ENCODE measurements around the gene DYNC1H1. TPM values are rescaled to one million over a fixed set of nuclear protein-coding genes. Genes with fewer than 3 reads are reported as not detected.

DYNC1H1 gene
- total RNA-seq, 1 donor from 2014 or later, result 735 TPM

GRCh38 chr14:101997429-101998336, 33.3 kb downstream of the DYNC1H1 start:
- DNase-seq (ENCODE audit: low spot score), result no peak
- no peaks in the 10 kb centered on the region for H3K4me1 Mint-ChIP-seq (ENCODE audit: low read depth)
- peak overlapping the region; percentile 61 for H3K27ac Mint-ChIP-seq (ENCODE audit: unreplicated experiment)
- H3K27me3 Mint-ChIP-seq (ENCODE audit: low read depth), result no peaks in the 10 kb centered on the region
- H3K36me3 Mint-ChIP-seq (ENCODE audit: low read depth), result peaks cover 67% of the 10 kb centered on the region
- H3K9me3 Mint-ChIP-seq (ENCODE audit: low read depth), result no peaks in the 10 kb centered on the region
- no peak overlapping the region for H3K4me3 Mint-ChIP-seq (ENCODE audit: unreplicated experiment)
- no peak for TF ChIP-seq CTCF (IDR thresholded peaks at IDR 0.05)

GRCh38 chr14:102000902-102001301, 36.5 kb downstream of the DYNC1H1 start:
- H3K27me3 Mint-ChIP-seq (ENCODE audit: low read depth), result no peaks in the 10 kb centered on the region
- no peak overlapping the region for H3K4me3 Mint-ChIP-seq (ENCODE audit: unreplicated experiment)
- no peak overlapping the region for H3K27ac Mint-ChIP-seq (ENCODE audit: unreplicated experiment)
- H3K36me3 Mint-ChIP-seq (ENCODE audit: low read depth), result peaks cover 58% of the 10 kb centered on the region
- H3K9me3 Mint-ChIP-seq (ENCODE audit: low read depth), result no peaks in the 10 kb centered on the region
- DNase-seq (ENCODE audit: low spot score), result no peak
- TF ChIP-seq CTCF (IDR thresholded peaks at IDR 0.05), result no peak
- no peaks in the 10 kb centered on the region for H3K4me1 Mint-ChIP-seq (ENCODE audit: low read depth)

GRCh38 chr14:102005336-102005735, 41.0 kb downstream of the DYNC1H1 start:
- H3K4me3 Mint-ChIP-seq (ENCODE audit: unreplicated experiment), result no peak overlapping the region
- TF ChIP-seq CTCF (IDR thresholded peaks at IDR 0.05), result no peak
- no peak for DNase-seq (ENCODE audit: low spot score)
- H3K27me3 Mint-ChIP-seq (ENCODE audit: low read depth), result no peaks in the 10 kb centered on the region
- H3K4me1 Mint-ChIP-seq (ENCODE audit: low read depth), result no peaks in the 10 kb centered on the region
- no peak overlapping the region for H3K27ac Mint-ChIP-seq (ENCODE audit: unreplicated experiment)
- H3K36me3 Mint-ChIP-seq (ENCODE audit: low read depth), result peaks cover 61% of the 10 kb centered on the region
- H3K9me3 Mint-ChIP-seq (ENCODE audit: low read depth), result no peaks in the 10 kb centered on the region

GRCh38 chr14:102007916-102008418, 43.6 kb downstream of the DYNC1H1 start:
- peaks cover 64% of the 10 kb centered on the region for H3K36me3 Mint-ChIP-seq (ENCODE audit: low read depth)
- no peak for TF ChIP-seq CTCF (IDR thresholded peaks at IDR 0.05)
- H3K27ac Mint-ChIP-seq (ENCODE audit: unreplicated experiment), result no peak overlapping the region
- H3K9me3 Mint-ChIP-seq (ENCODE audit: low read depth), result no peaks in the 10 kb centered on the region
- DNase-seq (ENCODE audit: low spot score), result no peak
- H3K27me3 Mint-ChIP-seq (ENCODE audit: low read depth), result no peaks in the 10 kb centered on the region
- no peak overlapping the region for H3K4me3 Mint-ChIP-seq (ENCODE audit: unreplicated experiment)
- H3K4me1 Mint-ChIP-seq (ENCODE audit: low read depth), result no peaks in the 10 kb centered on the region

GRCh38 chr14:102008891-102009290, 44.5 kb downstream of the DYNC1H1 start:
- Mint-ChIP-seq H3K9me3 (ENCODE audit: low read depth) (no peaks in the 10 kb centered on the region), H3K27me3 (ENCODE audit: low read depth) (no peaks in the 10 kb centered on the region), H3K36me3 (ENCODE audit: low read depth) (peaks cover 70% of the 10 kb centered on the region)

More at GRCh38 chr14:102008891-102009290, 44.5 kb downstream of the DYNC1H1 start:
- Mint-ChIP-seq H3K4me3 (ENCODE audit: unreplicated experiment) (no peak overlapping the region), H3K4me1 (ENCODE audit: low read depth) (no peaks in the 10 kb centered on the region), H3K27ac (ENCODE audit: unreplicated experiment) (no peak overlapping the region)
- no peak for DNase-seq (ENCODE audit: low spot score)
- no peak for TF ChIP-seq CTCF (IDR thresholded peaks at IDR 0.05)
